GM10266 (cell line): Measurements from ENCODE around the gene YTHDF1.

ENCODE experiments used
- DNase-seq: peaks from one replicate; pipeline ENCODE4 v3.0.0; 2012; ENCODE audit errors: extremely low spot score
- TF ChIP-seq, protein P1 (sequence below): IDR thresholded peaks from 2 replicates; pipeline ENCODE4 v1.5.1; 2012; ENCODE audit warnings: mild to moderate bottlenecking, low read depth; ENCODE audit not compliant: control insufficient read depth, insufficient read depth; ENCODE audit errors: missing control alignments

Gene YTHDF1

DNA sequence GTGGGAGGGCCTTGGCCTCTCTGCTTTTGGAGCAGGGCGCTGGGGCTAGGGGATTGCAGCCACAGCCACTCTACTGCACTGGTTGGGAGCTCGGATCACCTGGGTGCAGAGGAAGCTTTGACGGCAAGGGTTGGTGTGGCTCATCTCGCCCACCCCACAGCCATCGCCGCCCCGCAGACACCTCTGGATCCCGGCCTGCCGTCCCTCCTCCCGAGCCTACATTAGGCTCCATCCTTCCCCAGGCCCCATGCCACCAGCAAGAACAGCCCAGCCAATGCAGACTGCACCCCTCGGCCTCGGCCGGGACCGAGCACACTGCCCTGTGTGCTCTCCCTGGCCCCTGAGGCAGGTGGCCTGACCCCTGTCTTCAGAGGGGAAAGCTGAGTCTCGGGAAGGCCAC is 44.6 kb upstream of the YTHDF1 start:
- no peak for DNase-seq
- TF ChIP-seq, protein P1, sequence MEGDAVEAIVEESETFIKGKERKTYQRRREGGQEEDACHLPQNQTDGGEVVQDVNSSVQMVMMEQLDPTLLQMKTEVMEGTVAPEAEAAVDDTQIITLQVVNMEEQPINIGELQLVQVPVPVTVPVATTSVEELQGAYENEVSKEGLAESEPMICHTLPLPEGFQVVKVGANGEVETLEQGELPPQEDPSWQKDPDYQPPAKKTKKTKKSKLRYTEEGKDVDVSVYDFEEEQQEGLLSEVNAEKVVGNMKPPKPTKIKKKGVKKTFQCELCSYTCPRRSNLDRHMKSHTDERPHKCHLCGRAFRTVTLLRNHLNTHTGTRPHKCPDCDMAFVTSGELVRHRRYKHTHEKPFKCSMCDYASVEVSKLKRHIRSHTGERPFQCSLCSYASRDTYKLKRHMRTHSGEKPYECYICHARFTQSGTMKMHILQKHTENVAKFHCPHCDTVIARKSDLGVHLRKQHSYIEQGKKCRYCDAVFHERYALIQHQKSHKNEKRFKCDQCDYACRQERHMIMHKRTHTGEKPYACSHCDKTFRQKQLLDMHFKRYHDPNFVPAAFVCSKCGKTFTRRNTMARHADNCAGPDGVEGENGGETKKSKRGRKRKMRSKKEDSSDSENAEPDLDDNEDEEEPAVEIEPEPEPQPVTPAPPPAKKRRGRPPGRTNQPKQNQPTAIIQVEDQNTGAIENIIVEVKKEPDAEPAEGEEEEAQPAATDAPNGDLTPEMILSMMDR, result no peak

DNA sequence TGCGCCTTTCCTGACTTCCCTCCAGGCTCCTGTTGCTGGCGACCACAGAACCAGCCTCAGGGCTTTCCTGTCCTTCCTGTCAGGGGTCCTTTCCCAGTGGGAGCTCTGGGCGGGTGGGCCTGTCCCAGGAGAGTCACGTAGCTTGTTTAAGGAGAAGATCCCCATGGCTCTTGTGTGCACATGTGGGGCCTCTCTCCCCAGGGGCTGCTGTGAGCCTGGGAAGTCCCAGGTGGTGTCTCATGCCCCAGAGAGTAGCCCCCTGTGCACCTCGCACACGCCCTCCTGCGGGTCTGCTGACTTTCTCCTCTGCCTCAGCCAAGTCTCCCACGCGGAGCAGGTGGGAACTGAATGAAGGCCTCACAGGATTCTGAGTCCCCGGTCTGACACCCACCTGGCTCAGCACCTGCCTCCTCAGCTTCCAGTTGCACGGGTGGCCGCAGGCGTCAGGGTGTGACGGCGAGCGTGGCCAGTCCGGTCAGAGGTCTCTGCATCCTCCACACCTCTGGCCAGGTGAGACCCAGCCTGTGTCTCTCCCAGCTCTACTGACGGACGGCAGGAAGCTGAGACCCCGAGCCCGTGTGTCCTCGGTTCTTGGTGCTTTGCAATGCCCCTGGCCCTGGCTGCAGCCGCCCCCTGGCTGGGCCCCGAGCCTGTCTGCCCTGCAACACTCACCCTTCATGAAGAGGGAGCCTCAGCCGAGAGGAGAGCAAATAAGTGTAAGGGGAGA is 44.0 kb upstream of the YTHDF1 start:
- TF ChIP-seq, protein P1, result no peak
- DNase-seq, result no peak

DNA sequence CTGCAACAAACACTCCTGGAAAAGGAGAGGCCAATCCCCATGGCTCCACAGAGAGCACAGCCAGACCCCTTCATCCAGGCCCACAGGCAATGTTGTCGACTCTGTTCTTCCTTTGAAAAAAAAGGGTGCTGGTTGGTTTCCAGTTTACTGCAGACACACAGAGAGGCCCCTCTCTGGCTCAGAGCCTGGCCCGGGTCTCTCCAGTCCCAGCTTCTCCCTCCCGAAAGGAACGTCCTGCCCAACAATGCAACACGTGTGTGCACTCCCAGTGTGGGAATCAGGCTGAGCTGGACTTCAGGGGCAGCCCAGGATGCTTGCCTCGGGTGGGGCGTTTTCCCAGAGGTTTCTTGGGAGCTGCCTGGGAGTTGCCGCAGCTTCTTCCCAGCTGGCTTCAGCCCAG is 42.9 kb upstream of the YTHDF1 start:
- DNase-seq, result no peak
- TF ChIP-seq, protein P1, result no peak

DNA sequence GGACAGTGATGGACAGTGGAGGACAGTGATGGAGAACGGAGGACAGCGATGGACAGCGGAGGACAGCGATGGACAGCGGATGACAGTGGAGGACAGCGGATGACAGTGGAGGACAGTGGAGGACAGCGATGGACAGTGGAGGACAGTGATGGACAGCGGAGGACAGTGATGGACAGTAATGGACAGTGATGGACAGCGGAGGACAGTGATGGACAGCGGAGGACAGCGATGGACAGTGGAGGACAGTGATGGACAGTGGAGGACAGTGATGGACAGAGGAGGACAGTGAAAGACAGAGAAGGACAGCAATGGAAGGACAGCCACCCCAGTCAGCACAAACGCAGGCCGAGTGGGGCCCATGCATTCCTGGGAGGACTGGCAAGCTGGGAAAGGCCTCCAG is 41.7 kb upstream of the YTHDF1 start:
- TF ChIP-seq, protein P1, result no peak
- DNase-seq, result no peak

DNA sequence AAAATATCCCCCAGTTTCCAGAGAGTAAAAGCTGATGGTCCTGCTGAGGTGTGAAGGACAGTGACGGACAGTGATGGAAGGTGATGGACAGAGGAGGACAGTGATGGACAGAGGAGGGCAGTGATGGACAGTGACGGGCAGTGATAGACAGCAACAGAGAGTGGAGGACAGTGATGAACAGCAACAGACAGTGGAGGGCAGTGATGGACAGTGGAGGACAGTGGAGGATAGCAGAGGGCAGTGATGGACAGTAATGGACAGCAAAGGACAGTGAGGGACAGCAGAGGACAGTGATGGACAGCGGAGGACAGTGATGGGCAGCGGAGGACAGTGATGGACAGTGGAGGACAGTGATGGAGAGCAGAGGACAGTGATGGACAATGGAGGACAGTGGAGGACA is 41.0 kb upstream of the YTHDF1 start:
- no peak for DNase-seq
- TF ChIP-seq, protein P1, result no peak

DNA sequence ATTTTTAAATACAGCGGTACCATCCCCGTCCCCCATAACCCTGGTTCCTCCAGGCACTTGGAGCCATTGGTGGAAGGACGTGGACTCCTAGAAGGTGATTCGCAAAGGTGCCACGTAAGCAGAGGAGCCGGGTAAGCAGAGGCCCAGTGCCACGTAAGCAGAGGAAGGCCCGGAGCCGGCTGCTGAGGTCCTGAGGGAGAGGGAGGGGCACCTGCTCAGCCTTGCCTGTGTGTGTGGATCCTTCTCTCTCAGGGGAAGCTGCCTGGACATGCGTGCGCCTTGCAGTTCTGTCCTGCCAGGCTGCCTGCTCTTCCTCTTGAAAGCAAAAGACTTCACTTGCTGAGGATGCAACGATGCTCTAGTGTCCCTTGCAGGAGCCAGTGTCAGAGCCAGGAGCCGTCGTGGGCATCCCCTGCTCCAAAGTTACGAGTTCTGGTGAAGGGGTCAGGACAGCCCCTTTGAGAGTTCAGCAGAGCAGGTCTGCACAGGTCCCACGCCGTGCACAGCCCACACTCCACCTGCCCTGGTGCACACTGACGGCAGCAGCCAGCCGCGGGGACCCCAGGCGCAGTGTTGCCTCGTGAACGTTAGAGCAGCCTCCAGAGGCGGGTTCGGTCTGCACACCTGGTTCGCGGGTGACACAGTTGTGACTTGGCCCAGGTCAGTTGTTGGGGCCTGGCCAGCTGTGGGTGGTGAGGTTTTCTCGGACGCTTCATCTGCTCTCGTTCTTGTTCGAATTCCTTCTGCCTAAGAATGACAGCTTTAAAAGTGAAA is 40.2 kb upstream of the YTHDF1 start:
- TF ChIP-seq, protein P1, result no peak

More for the DNA sequence above, 40.2 kb upstream of the YTHDF1 start:
- no peak for DNase-seq
